Measurements from ENCODE around the gene CD83. TPM values are rescaled to one million over a fixed set of nuclear protein-coding genes. Genes with fewer than 3 reads are reported as not detected.

CD83 gene
- total and polyA plus RNA-seq, 2 of the 4 experiments (the other 2 are of a cell fraction): 2.0 to 2.5 TPM

DNA sequence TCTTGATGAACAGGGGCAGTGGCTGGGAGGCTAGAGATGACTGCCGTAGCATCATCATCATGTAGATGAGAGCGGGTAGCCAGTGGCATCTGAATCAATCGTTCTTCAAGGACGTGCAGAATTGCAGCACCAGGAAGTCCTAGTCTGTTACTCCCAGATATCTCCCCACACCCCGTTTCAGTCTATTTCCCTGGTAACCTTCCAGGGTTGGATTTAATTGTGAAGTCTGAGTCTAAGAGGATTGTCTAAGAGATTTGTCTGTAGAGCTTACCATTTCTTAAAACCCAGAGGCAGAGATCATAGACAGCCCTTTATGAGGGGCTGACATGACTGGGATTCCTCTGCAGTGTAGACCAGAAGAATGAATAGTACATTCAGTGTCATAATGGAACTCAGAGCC lies 16.6 kb upstream of the CD83 start:
- Histone ChIP-seq H3K4me1 (ENCODE audit: control insufficient read depth, insufficient read depth, low read length) (no peaks in the 10 kb centered on the region), H4K20me1 (ENCODE audit: insufficient read depth, low read length) (no peaks in the 10 kb centered on the region), H3K23ac (ENCODE audit: low read depth, low read length) (no peak overlapping the region), H3K9me3 (ENCODE audit: control insufficient read depth, insufficient read depth, low read length) (no peaks in the 10 kb centered on the region), H3K27me3 (ENCODE audit: control insufficient read depth, insufficient read depth, low read length) (peaks cover 31% of the 10 kb centered on the region), H4K8ac (ENCODE audit: low read depth in 2 of 2, low read length in 2 of 2) (no peak overlapping the region), H2BK120ac (ENCODE audit: low read depth, low read length) (no peak overlapping the region), H2BK20ac (ENCODE audit: low read depth, low read length) (no peak overlapping the region), H2AK5ac (ENCODE audit: low read depth, low read length) (no peak overlapping the region), H3K79me1 (ENCODE audit: low read depth in 1 of 2, low read length in 2 of 2) (no peaks in the 10 kb centered on the region), H2AK9ac (replicated peaks; ENCODE audit: low read depth, low read length, poor library complexity) (no peak overlapping the region), H3K4me3 (ENCODE audit: insufficient read depth, low read depth, low read length) (no peak overlapping the region), H3K36me3 (ENCODE audit: control insufficient read depth, insufficient read depth, low read length) (no peaks in the 10 kb centered on the region), H3K9ac (ENCODE audit: low read depth, low read length) (no peak overlapping the region), H3K4ac (ENCODE audit: low read depth, low read length) (no peak overlapping the region), H3K14ac (replicated peaks; ENCODE audit: low read depth, low read length) (no peak overlapping the region), H2AFZ (replicated peaks; ENCODE audit: low read length, poor library complexity) (no peak overlapping the region), H2BK15ac (ENCODE audit: low read depth, low read length) (no peak overlapping the region), H2BK5ac (ENCODE audit: low read depth, low read length, poor library complexity, severe bottlenecking) (no peak overlapping the region), H3K9me1 (ENCODE audit: insufficient read depth, low read length) (no peaks in the 10 kb centered on the region), H3K56ac (ENCODE audit: extremely low read depth, insufficient read depth, low read length) (no peak overlapping the region), H4K91ac (ENCODE audit: insufficient read depth, low read depth, low read length) (no peak overlapping the region), H3K4me2 (ENCODE audit: low read depth, low read length) (no peak overlapping the region), H4K5ac (ENCODE audit: low read depth, low read length) (no peak overlapping the region), H3K18ac (ENCODE audit: low read depth, low read length) (no peak overlapping the region), H3K27ac (ENCODE audit: insufficient read depth, low read length) (no peak overlapping the region)
- BruUV-seq (replicated peaks): no TSS peak
- intact Hi-C loops (cut with micrococcal nuclease): no loop called here
- in situ Hi-C loops (cut with MboI; ENCODE audit: low sequenced_read_pairs): no loop called here
- ChIA-PET POLR2A (ENCODE audit: unreplicated experiment) (no interaction called here), CTCF (no interaction called here)
- dilution Hi-C loops (cut with HindIII; ENCODE audit: low sequenced_read_pairs, unreplicated experiment): no loop called here
- TF ChIP-seq BHLHE40 (IDR thresholded peaks at IDR 0.05; ENCODE audit: low read depth, low read length): no peak
- no peak for TF ChIP-seq SMC3 (IDR thresholded peaks at IDR 0.05; ENCODE audit: low read depth, low read length)
- TF ChIP-seq, protein P1, sequence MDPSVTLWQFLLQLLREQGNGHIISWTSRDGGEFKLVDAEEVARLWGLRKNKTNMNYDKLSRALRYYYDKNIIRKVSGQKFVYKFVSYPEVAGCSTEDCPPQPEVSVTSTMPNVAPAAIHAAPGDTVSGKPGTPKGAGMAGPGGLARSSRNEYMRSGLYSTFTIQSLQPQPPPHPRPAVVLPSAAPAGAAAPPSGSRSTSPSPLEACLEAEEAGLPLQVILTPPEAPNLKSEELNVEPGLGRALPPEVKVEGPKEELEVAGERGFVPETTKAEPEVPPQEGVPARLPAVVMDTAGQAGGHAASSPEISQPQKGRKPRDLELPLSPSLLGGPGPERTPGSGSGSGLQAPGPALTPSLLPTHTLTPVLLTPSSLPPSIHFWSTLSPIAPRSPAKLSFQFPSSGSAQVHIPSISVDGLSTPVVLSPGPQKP (IDR thresholded peaks at IDR 0.05; ENCODE audit: borderline replicate concordance, low read depth, low read length): no peak
- TF ChIP-seq POLR2A (IDR thresholded peaks at IDR 0.05; ENCODE audit: low read depth, low read length): no peak
- TF ChIP-seq RFX5 (IDR thresholded peaks at IDR 0.05; ENCODE audit: low read depth, low read length): no peak
- TF ChIP-seq, protein P2, sequence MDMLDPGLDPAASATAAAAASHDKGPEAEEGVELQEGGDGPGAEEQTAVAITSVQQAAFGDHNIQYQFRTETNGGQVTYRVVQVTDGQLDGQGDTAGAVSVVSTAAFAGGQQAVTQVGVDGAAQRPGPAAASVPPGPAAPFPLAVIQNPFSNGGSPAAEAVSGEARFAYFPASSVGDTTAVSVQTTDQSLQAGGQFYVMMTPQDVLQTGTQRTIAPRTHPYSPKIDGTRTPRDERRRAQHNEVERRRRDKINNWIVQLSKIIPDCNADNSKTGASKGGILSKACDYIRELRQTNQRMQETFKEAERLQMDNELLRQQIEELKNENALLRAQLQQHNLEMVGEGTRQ (IDR thresholded peaks at IDR 0.05; ENCODE audit: low read depth, low read length): no peak
- TF ChIP-seq CEBPB (IDR thresholded peaks at IDR 0.05; ENCODE audit: low read depth, low read length): no peak
- TF ChIP-seq, protein P3, sequence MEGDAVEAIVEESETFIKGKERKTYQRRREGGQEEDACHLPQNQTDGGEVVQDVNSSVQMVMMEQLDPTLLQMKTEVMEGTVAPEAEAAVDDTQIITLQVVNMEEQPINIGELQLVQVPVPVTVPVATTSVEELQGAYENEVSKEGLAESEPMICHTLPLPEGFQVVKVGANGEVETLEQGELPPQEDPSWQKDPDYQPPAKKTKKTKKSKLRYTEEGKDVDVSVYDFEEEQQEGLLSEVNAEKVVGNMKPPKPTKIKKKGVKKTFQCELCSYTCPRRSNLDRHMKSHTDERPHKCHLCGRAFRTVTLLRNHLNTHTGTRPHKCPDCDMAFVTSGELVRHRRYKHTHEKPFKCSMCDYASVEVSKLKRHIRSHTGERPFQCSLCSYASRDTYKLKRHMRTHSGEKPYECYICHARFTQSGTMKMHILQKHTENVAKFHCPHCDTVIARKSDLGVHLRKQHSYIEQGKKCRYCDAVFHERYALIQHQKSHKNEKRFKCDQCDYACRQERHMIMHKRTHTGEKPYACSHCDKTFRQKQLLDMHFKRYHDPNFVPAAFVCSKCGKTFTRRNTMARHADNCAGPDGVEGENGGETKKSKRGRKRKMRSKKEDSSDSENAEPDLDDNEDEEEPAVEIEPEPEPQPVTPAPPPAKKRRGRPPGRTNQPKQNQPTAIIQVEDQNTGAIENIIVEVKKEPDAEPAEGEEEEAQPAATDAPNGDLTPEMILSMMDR (conservative IDR thresholded peaks at IDR 0.05; ENCODE audit: low read depth, low read length): no peak
- no peak for TF ChIP-seq RAD21 (IDR thresholded peaks at IDR 0.05; ENCODE audit: low read length)
- TF ChIP-seq MXI1 (IDR thresholded peaks at IDR 0.05; ENCODE audit: borderline replicate concordance, low read depth, low read length): no peak
- TF ChIP-seq MAFK (IDR thresholded peaks at IDR 0.05; ENCODE audit: low read depth, low read length): no peak
- TF ChIP-seq CHD1 (IDR thresholded peaks at IDR 0.05; ENCODE audit: low read depth, low read length): no peak
- TF ChIP-seq NFE2L2 (IDR thresholded peaks at IDR 0.05; ENCODE audit: low read depth, low read length): no peak
- no peak for TF ChIP-seq MAZ (IDR thresholded peaks at IDR 0.05; ENCODE audit: borderline replicate concordance, low read depth, low read length)
- TF ChIP-seq RCOR1 (IDR thresholded peaks at IDR 0.05; ENCODE audit: insufficient replicate concordance, low read length): no peak
- TF ChIP-seq FOS (IDR thresholded peaks at IDR 0.05; ENCODE audit: low read depth, low read length): no peak
- ATAC-seq (ENCODE audit: low read depth): no peak
- no CpG with 5 or more reads among the region's 5 CpGs for WGBS, 2 experiments (ENCODE audit: extremely low coverage in 2 of 2, insufficient read length in 1 of 2)
- no peak for DNase-seq

All from IMR-90 (cell line).